ENCODE results near the gene TOMM5. TPM values are rescaled to one million over a fixed set of nuclear protein-coding genes. Genes with fewer than 3 reads are reported as not detected.
A peak's percentile ranks its signal among the peaks of the same experiment; 100 is the strongest.

Gene TOMM5
- total RNA-seq, 1 donor from 2014 or later: 201 TPM

GRCh38 chr9:37617832-37618231, 25.4 kb upstream of the TOMM5 start:
- Histone ChIP-seq H3K79me2 (ENCODE audit: low read depth) (no peaks in the 10 kb centered on the region), H3K27ac (no peak overlapping the region), H3K36me3 (no peaks in the 10 kb centered on the region), H3K9me3 (ENCODE audit: low read depth) (no peaks in the 10 kb centered on the region), H3K9ac (no peak overlapping the region), H4K20me1 (ENCODE audit: low read depth) (no peaks in the 10 kb centered on the region), H3K27me3 (peaks cover 6% of the 10 kb centered on the region), H3K4me3 (no peak overlapping the region), H3K4me2 (no peak overlapping the region), H3K4me1 (peaks cover 25% of the 10 kb centered on the region), H3F3A (ENCODE audit: low read depth) (peaks cover 22% of the 10 kb centered on the region), H2AFZ (replicated peaks) (no peak overlapping the region)
- no peaks in the 10 kb centered on the region for H3K36me3 Mint-ChIP-seq
- DNase-seq (ENCODE audit: low spot score): peak; percentile 92
- H3K4me1 Mint-ChIP-seq: peaks cover 19% of the 10 kb centered on the region
- no peak overlapping the region for H3K27ac Mint-ChIP-seq
- no peak overlapping the region for H3K4me3 Mint-ChIP-seq
- no peaks in the 10 kb centered on the region for H3K9me3 Mint-ChIP-seq
- TF ChIP-seq EZH2phosphoT487 (IDR thresholded peaks at IDR 0.05) (peak; percentile 92), EZH2 (IDR thresholded peaks at IDR 0.05) (no peak)
- H3K27me3 Mint-ChIP-seq (ENCODE audit: insufficient read depth, low read depth): peaks cover 3% of the 10 kb centered on the region

GRCh38 chr9:37617161-37617560, 24.8 kb upstream of the TOMM5 start:
- Mint-ChIP-seq H3K4me3 (no peak overlapping the region), H3K4me1 (peaks cover 19% of the 10 kb centered on the region)
- TF ChIP-seq EZH2 (IDR thresholded peaks at IDR 0.05) (no peak), CTCF (IDR thresholded peaks at IDR 0.05) (no peak), EZH2phosphoT487 (IDR thresholded peaks at IDR 0.05) (no peak)

DNA sequence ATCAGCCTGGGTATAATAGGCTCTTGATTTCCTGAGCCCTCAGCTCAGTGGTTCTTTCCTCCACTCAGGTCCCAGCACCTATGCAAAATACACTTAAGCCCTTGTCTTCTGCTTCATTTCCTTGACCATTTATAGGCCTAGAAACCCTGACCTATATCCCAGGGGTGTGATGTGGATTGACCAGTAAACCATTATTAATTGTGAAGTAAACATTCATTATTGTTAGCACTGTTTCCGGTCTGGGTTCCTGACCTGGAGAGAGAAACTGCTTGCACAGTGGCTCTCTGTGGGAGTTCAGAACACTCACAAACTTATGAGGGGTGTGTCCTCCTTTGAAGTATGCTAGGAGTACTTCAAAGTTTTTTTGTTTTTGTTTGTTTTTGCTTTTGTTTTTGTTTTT, 19.6 kb upstream of the TOMM5 start:
- H3K9me3 Mint-ChIP-seq: no peaks in the 10 kb centered on the region
- H3K36me3 Mint-ChIP-seq: no peaks in the 10 kb centered on the region
- Histone ChIP-seq H3K4me1 (peaks cover 5% of the 10 kb centered on the region), H3K79me2 (ENCODE audit: low read depth) (no peaks in the 10 kb centered on the region), H2AFZ (replicated peaks) (no peak overlapping the region), H3K27me3 (peaks cover 6% of the 10 kb centered on the region), H3K9ac (no peak overlapping the region), H3K4me2 (no peak overlapping the region), H3K36me3 (no peaks in the 10 kb centered on the region), H4K20me1 (ENCODE audit: low read depth) (no peaks in the 10 kb centered on the region), H3K9me3 (ENCODE audit: low read depth) (no peaks in the 10 kb centered on the region), H3K4me3 (no peak overlapping the region), H3K27ac (no peak overlapping the region), H3F3A (ENCODE audit: low read depth) (peaks cover 3% of the 10 kb centered on the region)
- TF ChIP-seq EZH2 (IDR thresholded peaks at IDR 0.05) (no peak), EZH2phosphoT487 (IDR thresholded peaks at IDR 0.05) (no peak), CTCF (IDR thresholded peaks at IDR 0.05) (no peak)
- peaks cover 3% of the 10 kb centered on the region for H3K4me1 Mint-ChIP-seq
- DNase-seq (ENCODE audit: low spot score): no peak
- peaks cover 2% of the 10 kb centered on the region for H3K27me3 Mint-ChIP-seq (ENCODE audit: insufficient read depth, low read depth)
- H3K4me3 Mint-ChIP-seq: no peak overlapping the region
- no peak overlapping the region for H3K27ac Mint-ChIP-seq

More at GRCh38 chr9:37617161-37617560, 24.8 kb upstream of the TOMM5 start:
- no peaks in the 10 kb centered on the region for H3K9me3 Mint-ChIP-seq
- peaks cover 22% of the 10 kb centered on the region for H3F3A ChIP-seq (ENCODE audit: low read depth)
- no peaks in the 10 kb centered on the region for H3K79me2 ChIP-seq (ENCODE audit: low read depth)
- H3K36me3 Mint-ChIP-seq: no peaks in the 10 kb centered on the region
- H3K4me1 ChIP-seq: peaks cover 25% of the 10 kb centered on the region
- no peaks in the 10 kb centered on the region for H3K36me3 ChIP-seq
- H3K27me3 Mint-ChIP-seq (ENCODE audit: insufficient read depth, low read depth): peaks cover 3% of the 10 kb centered on the region
- H3K27me3 ChIP-seq: peaks cover 6% of the 10 kb centered on the region
- no peak overlapping the region for H3K4me2 ChIP-seq
- no peak overlapping the region for H3K4me3 ChIP-seq
- H2AFZ ChIP-seq (replicated peaks): no peak overlapping the region
- H4K20me1 ChIP-seq (ENCODE audit: low read depth): no peaks in the 10 kb centered on the region
- no peak overlapping the region for H3K27ac Mint-ChIP-seq
- no peak overlapping the region for H3K9ac ChIP-seq
- no peaks in the 10 kb centered on the region for H3K9me3 ChIP-seq (ENCODE audit: low read depth)
- H3K27ac ChIP-seq: no peak overlapping the region
- no peak for DNase-seq (ENCODE audit: low spot score)

GRCh38 chr9:37611014-37611413, 18.6 kb upstream of the TOMM5 start:
- Histone ChIP-seq H3K27me3 (peaks cover 8% of the 10 kb centered on the region), H3K9ac (no peak overlapping the region), H3K9me3 (ENCODE audit: low read depth) (no peaks in the 10 kb centered on the region), H3K4me1 (no peaks in the 10 kb centered on the region), H4K20me1 (ENCODE audit: low read depth) (no peaks in the 10 kb centered on the region), H3K4me2 (no peak overlapping the region), H3F3A (ENCODE audit: low read depth) (no peaks in the 10 kb centered on the region), H2AFZ (replicated peaks) (no peak overlapping the region), H3K4me3 (no peak overlapping the region), H3K27ac (no peak overlapping the region), H3K79me2 (ENCODE audit: low read depth) (no peaks in the 10 kb centered on the region), H3K36me3 (no peaks in the 10 kb centered on the region)
- no peak overlapping the region for H3K27ac Mint-ChIP-seq
- peaks cover 2% of the 10 kb centered on the region for H3K27me3 Mint-ChIP-seq (ENCODE audit: insufficient read depth, low read depth)
- H3K9me3 Mint-ChIP-seq: no peaks in the 10 kb centered on the region
- DNase-seq (ENCODE audit: low spot score): no peak
- no peak overlapping the region for H3K4me3 Mint-ChIP-seq
- H3K36me3 Mint-ChIP-seq: no peaks in the 10 kb centered on the region
- TF ChIP-seq EZH2phosphoT487 (IDR thresholded peaks at IDR 0.05): no peak
- TF ChIP-seq EZH2 (IDR thresholded peaks at IDR 0.05): no peak
- no peak for TF ChIP-seq CTCF (IDR thresholded peaks at IDR 0.05)
- peaks cover 3% of the 10 kb centered on the region for H3K4me1 Mint-ChIP-seq

All from neural progenitor cell (in vitro differentiated cells).